LoVo (cell line): ENCODE measurements around the gene CADPS.

Experiments used
- DNase-seq: peaks from one replicate; pipeline ENCODE4 v3.0.0-alpha.2; 2016; ENCODE audit warnings: low spot score

CADPS gene

GRCh38 chr3:62501289-62501668 lies 373.9 kb downstream of the CADPS start:
- no peak for DNase-seq

GRCh38 chr3:62500556-62501288 lies 374.5 kb downstream of the CADPS start:
- no peak for DNase-seq

- no peak for DNase-seq
These were observed 378.1 kb downstream of the CADPS start for GRCh38 chr3:62497156-62497555.

GRCh38 chr3:62496503-62496902 lies 378.7 kb downstream of the CADPS start:
- no peak for DNase-seq

GRCh38 chr3:62493109-62493801 lies 382.0 kb downstream of the CADPS start:
- DNase-seq: no peak

GRCh38 chr3:62482961-62483360 lies 392.3 kb downstream of the CADPS start:
- no peak for DNase-seq

GRCh38 chr3:62481962-62482361 lies 393.3 kb downstream of the CADPS start:
- no peak for DNase-seq

- DNase-seq: no peak
These were observed 395.2 kb downstream of the CADPS start for GRCh38 chr3:62480056-62480455.

- DNase-seq: no peak
These were observed 395.9 kb downstream of the CADPS start for GRCh38 chr3:62479326-62479725.

- no peak for DNase-seq
These were observed 399.9 kb downstream of the CADPS start for GRCh38 chr3:62475306-62475705.

GRCh38 chr3:62467966-62468722 lies 407.1 kb downstream of the CADPS start:
- DNase-seq: no peak

GRCh38 chr3:62462788-62463187 lies 412.4 kb downstream of the CADPS start:
- DNase-seq: no peak

GRCh38 chr3:62462104-62462762 lies 413.0 kb downstream of the CADPS start:
- no peak for DNase-seq

- DNase-seq: no peak
These were observed 420.3 kb downstream of the CADPS start for GRCh38 chr3:62454916-62455315.

GRCh38 chr3:62453448-62453847 lies 421.8 kb downstream of the CADPS start:
- no peak for DNase-seq

- DNase-seq: no peak
These were observed 423.9 kb downstream of the CADPS start for GRCh38 chr3:62451211-62451887.

- no peak for DNase-seq
These were observed 428.8 kb downstream of the CADPS start for GRCh38 chr3:62446337-62446940.

GRCh38 chr3:62445275-62445674 lies 429.9 kb downstream of the CADPS start:
- peak; percentile 31 for DNase-seq

- no peak for DNase-seq
These were observed 435.2 kb downstream of the CADPS start for GRCh38 chr3:62439978-62440377.

GRCh38 chr3:62439176-62439813 lies 435.9 kb downstream of the CADPS start:
- DNase-seq: no peak

GRCh38 chr3:62436785-62437184 lies 438.4 kb downstream of the CADPS start:
- DNase-seq: no peak
